Stimulated activated CD4-positive, alpha-beta T cell treated with anti-CD3 and anti-CD28 coated beads, Interleukin-1b, Interleukin-23, amount 100 ng/mL, for 24 hours (primary cell): ENCODE measurements around the gene BRICD5.

Experiments
- DNase-seq, 4 experiments: peaks; one replicate each; pipeline ENCODE4 v3.0.0-alpha.2; 2020; ENCODE audit warnings: low read depth in 4 of 4, low spot score in 1 of 4

Gene BRICD5

GRCh38 chr16:2199621-2200139 is 11.0 kb downstream of the BRICD5 start:
- DNase-seq, result no peak

GRCh38 chr16:2199095-2199494 is 11.6 kb downstream of the BRICD5 start:
- DNase-seq, result no peak

- no peak for DNase-seq
Measured at GRCh38 chr16:2198283-2198682, 12.4 kb downstream of the BRICD5 start.

GRCh38 chr16:2197765-2198164 is 12.9 kb downstream of the BRICD5 start:
- DNase-seq, result no peak

GRCh38 chr16:2196981-2197511 is 13.6 kb downstream of the BRICD5 start:
- no peak for DNase-seq

- no peak for DNase-seq
Measured at GRCh38 chr16:2196162-2196980, 14.3 kb downstream of the BRICD5 start, which contains the start of gene CASKIN1. Gene CASKIN1 (minus strand): TSS chr16:2196605. CDS start chr16:2196432, 173 bp downstream.

GRCh38 chr16:2195322-2196161 is 15.1 kb downstream of the BRICD5 start:
- DNase-seq, result no peak

- no peak for DNase-seq
Measured at GRCh38 chr16:2194852-2195321, 15.8 kb downstream of the BRICD5 start.

- DNase-seq, result no peak
Measured at GRCh38 chr16:2194166-2194834, 16.4 kb downstream of the BRICD5 start.

GRCh38 chr16:2191446-2191706 is 19.3 kb downstream of the BRICD5 start:
- DNase-seq, result no peak

- no peak for DNase-seq
Measured at GRCh38 chr16:2190659-2191445, 19.8 kb downstream of the BRICD5 start.

GRCh38 chr16:2190002-2190658 is 20.5 kb downstream of the BRICD5 start:
- no peak for DNase-seq

- no peak for DNase-seq
Measured at GRCh38 chr16:2189252-2189893, 21.3 kb downstream of the BRICD5 start.

GRCh38 chr16:2188395-2188794 is 22.3 kb downstream of the BRICD5 start:
- DNase-seq, result no peak

GRCh38 chr16:2187212-2187611 is 23.5 kb downstream of the BRICD5 start:
- DNase-seq, result no peak

GRCh38 chr16:2186505-2186904 is 24.2 kb downstream of the BRICD5 start:
- no peak for DNase-seq

- no peak for DNase-seq
Measured at GRCh38 chr16:2186064-2186463, 24.6 kb downstream of the BRICD5 start.

GRCh38 chr16:2184962-2185361 is 25.7 kb downstream of the BRICD5 start:
- no peak for DNase-seq

- DNase-seq, result no peak
Measured at GRCh38 chr16:2184346-2184745, 26.3 kb downstream of the BRICD5 start.
